GM12891 (cell line): ENCODE results near the gene PRKN.
"Not testable (repeated sequence)": the region's sequence is repeated elsewhere in the genome, so short reads cannot be mapped to it uniquely, and the experiment has no call there.

Experiments
- DNase-seq: peaks from one replicate; pipeline ENCODE4 v3.0.0; 2011; ENCODE audit warnings: low spot score; ENCODE audit not compliant: insufficient read length
- FAIRE-seq: peaks from 2 replicates; lab custom pipeline; 2011; peaks lifted over from hg19 to GRCh38; lab: Jason Lieb, UNC
- PAX5 ChIP-seq: IDR thresholded peaks from 2 replicates; pipeline ENCODE4 v1.6.1; 2011; ENCODE audit warnings: low read length, moderate library complexity, mild to moderate bottlenecking; ENCODE audit not compliant: insufficient read depth, severe bottlenecking
- POLR2A ChIP-seq: IDR thresholded peaks from 2 replicates; pipeline ENCODE4 v1.6.1; 2011; ENCODE audit warnings: low read depth, low read length, control low read depth
- POLR2AphosphoS5 ChIP-seq: IDR thresholded peaks from 2 replicates; pipeline ENCODE4 v1.6.1; 2011; ENCODE audit warnings: low read depth, low read length, control low read depth
- POU2F2 ChIP-seq: IDR thresholded peaks from 2 replicates; pipeline ENCODE4 v1.6.1; 2011; ENCODE audit warnings: low read depth, mild to moderate bottlenecking, control low read depth, low read length, moderate library complexity
- SPI1 ChIP-seq: IDR thresholded peaks from 2 replicates; pipeline ENCODE4 v1.6.1; 2011; ENCODE audit warnings: low read depth, low read length, control low read depth
- TAF1 ChIP-seq: IDR thresholded peaks from 2 replicates; pipeline ENCODE4 v1.6.1; 2011; ENCODE audit warnings: low read depth, low read length, control low read depth

The PRKN gene

GRCh38 chr6:161882196-161882765, 845.3 kb downstream of the PRKN start:
- no peak for DNase-seq
- FAIRE-seq: no peak
- no peak for TF ChIP-seq POU2F2
- no peak for TF ChIP-seq TAF1
- no peak for TF ChIP-seq POLR2AphosphoS5
- TF ChIP-seq POLR2A: no peak
- no peak for TF ChIP-seq PAX5
- TF ChIP-seq SPI1: no peak

DNA sequence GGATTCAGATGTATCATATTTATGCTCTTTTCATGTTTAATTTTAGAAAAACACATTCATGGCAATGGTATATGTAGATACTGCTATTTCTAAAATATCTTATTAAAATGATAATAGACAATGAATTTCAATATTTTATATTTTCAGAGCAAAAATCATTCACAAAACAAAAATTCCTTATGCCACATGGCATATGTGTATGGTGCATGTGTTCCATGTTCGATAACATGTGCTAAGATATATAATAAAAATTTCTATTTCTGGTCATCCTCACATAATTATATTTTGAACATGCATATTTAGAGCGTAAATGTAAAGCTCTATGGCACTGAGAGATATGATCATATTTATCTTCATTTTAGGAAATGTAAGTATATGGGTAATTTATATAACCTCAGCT, 847.5 kb downstream of the PRKN start:
- FAIRE-seq (no peak), DNase-seq (no peak)
- TF ChIP-seq TAF1 (no peak), POLR2AphosphoS5 (no peak), PAX5 (no peak), POU2F2 (no peak), SPI1 (no peak), POLR2A (no peak)

DNA sequence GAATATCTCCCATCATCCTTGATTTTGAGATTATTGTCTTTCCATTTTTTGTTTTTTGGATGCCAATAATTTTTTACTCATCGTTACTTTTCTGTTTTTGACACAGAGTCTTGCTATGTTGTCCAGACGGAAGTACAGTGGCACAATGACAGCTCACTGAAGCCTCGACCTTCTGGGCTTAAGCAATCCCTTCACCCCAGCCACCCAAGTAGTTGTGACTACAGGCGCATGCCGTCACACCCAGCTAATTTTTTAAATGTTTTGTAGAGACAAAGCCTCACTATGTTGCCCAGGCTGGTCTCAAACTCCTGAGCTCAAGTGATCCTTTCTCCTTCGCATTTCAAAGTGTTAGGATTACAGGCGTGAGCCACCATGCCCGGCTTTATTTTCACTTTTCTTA, 851.3 kb downstream of the PRKN start:
- DNase-seq (no peak), FAIRE-seq (no peak)
- no peak for TF ChIP-seq PAX5
- no peak for TF ChIP-seq TAF1
- no peak for TF ChIP-seq SPI1
- no peak for TF ChIP-seq POLR2A
- no peak for TF ChIP-seq POLR2AphosphoS5
- no peak for TF ChIP-seq POU2F2

DNA sequence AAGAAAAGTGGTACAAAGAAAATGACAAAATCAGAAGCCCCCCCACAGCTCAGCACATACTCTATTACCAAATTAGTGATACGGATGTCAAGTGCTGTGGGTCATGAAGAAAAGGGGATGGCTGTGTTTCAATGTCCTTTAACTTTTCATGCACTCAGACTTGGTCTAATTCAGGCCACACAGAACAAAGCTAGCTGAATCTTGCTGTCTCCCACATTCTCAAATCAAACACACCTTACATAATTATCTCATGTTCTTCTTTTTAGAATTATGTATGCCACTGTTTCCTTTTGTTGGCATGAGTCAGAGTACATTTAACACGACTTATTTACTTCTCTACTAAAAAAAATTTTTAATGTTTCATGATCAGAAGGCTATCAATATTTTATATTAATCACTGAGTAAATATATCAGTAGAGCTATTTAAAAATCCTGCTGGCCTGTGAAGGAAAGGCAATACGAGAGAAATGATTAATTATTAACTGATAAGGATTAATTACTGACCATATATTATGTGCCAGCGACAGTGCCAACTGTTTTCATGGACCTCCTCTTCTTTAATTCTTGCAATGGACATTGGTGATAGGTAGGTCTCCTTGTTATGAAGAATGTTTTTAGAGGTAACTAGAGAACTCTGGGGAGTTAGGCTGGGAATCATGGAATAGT, 857.2 kb downstream of the PRKN start:
- FAIRE-seq: no peak
- TF ChIP-seq PAX5 (no peak), POLR2AphosphoS5 (no peak), POLR2A (no peak), TAF1 (no peak)

DNA sequence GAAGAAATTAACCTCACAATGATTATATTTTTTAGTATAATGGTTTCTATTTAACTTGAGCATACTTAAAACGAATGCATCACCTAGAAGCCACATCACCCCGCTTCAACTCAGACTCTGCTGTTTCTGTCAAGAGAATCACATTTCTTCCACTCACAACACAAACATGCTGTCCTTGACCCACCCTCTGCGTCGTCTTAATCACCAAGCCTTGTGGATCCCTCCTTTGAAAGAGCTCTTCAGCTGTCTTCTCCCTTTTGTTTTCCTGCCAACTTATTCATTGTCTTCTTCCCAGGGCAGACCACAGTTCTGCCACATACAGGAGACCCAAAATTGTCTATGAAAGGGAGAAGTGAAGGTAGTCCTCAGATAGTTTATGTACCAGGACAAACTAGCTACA, 858.1 kb downstream of the PRKN start:
- DNase-seq: no peak
- FAIRE-seq: no peak
- no peak for TF ChIP-seq TAF1
- no peak for TF ChIP-seq PAX5
- TF ChIP-seq POLR2AphosphoS5: no peak
- TF ChIP-seq POLR2A: no peak
- no peak for TF ChIP-seq POU2F2
- TF ChIP-seq SPI1: no peak

More for the DNA sequence above, 857.2 kb downstream of the PRKN start:
- DNase-seq: no peak

DNA sequence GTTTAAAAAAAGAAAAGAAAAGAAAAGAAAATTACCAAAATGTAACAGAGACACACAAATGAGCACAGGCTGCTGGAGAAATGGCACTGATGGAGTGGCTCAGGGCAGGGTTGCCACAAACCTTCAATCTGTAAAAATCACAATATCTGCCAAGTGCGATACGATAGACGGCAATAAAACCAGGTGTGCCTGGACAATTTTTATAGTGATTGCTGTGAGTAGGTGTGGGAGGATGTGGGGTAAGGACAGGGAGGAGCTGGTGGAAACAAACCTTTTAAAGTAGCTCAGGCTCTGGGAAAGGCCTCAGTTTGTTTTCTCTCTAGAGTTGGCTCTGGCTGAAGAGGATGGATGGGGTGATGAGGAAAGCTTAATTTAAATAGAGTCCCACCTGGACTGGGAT, 861.0 kb downstream of the PRKN start:
- DNase-seq (no peak), FAIRE-seq (no peak)
- no peak for TF ChIP-seq POU2F2

GRCh38 chr6:161861061-161861460, 866.5 kb downstream of the PRKN start:
- DNase-seq, FAIRE-seq: not testable (repeated sequence)

DNA sequence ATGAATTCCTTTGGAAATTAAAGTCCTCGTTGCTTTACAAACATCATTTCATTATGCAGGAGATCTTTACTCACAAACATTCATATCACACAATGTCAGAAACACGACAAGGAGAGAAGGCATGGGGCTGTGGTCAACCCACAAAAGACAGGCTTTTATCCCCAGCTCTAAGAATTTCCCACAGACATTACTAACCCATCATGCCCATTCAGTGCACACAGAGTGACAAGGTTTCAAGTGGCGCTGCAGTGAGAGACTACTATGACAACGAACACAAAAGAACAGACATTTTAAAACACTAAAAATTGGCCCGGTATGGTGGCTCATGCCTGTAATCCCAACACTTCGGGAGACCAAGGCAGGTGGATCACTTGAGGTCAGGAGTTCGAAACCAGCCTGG, 873.9 kb downstream of the PRKN start:
- FAIRE-seq (no peak), DNase-seq (no peak)
- TF ChIP-seq POLR2AphosphoS5 (no peak), TAF1 (no peak), SPI1 (no peak), PAX5 (no peak), POLR2A (no peak), POU2F2 (no peak)

DNA sequence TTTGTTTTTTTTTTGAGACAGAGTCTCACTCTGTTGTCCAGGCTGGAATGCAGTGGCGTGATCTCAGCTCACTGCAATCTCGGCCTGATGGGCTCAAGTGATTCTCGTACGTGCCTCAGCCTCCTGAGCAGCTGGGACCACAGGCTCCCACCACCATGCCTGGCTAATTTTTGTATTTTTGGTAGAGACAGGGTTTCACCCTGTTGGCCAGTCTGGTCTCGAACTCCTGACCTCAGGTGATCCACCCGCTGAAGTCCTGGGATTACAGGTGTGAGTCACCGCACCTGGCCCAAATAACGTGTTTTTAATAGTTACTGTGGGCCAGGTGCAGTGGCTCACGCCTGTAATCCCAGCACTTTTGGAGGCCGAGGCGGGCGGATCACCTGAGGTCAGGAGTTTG, 876.1 kb downstream of the PRKN start:
- not testable (repeated sequence) for DNase-seq, FAIRE-seq

DNA sequence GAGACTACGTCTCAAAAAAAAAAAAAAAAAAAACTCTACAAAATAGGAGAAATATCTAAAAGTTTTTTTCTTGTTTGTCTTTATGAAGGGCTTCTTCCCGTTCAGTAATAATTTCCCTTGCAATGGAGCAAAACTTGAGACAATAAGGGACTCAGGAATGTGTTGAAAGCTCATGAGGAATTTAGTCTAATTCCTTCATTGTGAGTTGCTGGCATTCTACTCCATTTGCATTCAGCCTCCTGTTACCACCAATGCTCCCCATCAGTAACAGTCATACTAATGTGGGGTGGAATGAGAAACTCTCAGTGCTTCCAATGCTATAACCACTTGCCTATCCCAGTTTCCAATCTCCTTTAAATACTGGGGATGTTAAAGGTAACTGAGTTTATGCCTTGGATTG, 877.0 kb downstream of the PRKN start:
- DNase-seq (no peak), FAIRE-seq (no peak)

DNA sequence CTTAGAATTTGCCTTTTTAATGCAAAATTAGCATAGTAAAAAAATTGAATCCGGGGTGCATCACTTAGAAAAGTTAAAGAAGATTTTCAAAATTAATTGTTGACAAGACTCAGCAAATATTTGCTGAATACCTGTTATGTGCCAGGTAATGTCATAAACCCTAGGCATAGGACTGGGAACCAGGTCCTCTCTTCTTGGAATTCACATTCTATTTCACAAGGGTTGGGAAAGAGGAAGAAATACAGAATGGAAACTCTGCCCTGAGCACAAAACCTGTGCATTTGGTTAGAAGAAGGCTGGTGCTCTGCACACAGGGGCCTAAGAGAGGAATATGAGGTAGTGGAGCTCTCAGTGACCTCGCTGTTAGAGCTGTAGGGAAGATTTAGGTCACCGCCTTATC, 879.9 kb downstream of the PRKN start:
- TF ChIP-seq SPI1 (no peak), PAX5 (no peak), TAF1 (no peak), POLR2AphosphoS5 (no peak), POLR2A (no peak), POU2F2 (no peak)
- FAIRE-seq: no peak
- no peak for DNase-seq

More for the DNA sequence above, 877.0 kb downstream of the PRKN start:
- TF ChIP-seq TAF1: no peak
- no peak for TF ChIP-seq POLR2AphosphoS5
- no peak for TF ChIP-seq POLR2A
- no peak for TF ChIP-seq POU2F2
- no peak for TF ChIP-seq SPI1
- TF ChIP-seq PAX5: no peak
